Loucy (cell line): ENCODE measurements around the gene ZNF593.

Experiments used
- CTCF ChIP-seq: fragments of 200-600 bp; sonication (generic); conservative IDR thresholded peaks from 2 replicates; pipeline ENCODE4 v1.5.1; 2014; ENCODE audit warnings: mild to moderate bottlenecking, antibody characterized with exemption, low read length
- EZH2phosphoT487 ChIP-seq: fragments of 200-600 bp; IDR thresholded peaks from 2 replicates; pipeline ENCODE4 v1.6.1; 2018; ENCODE audit warnings: antibody characterized with exemption, mild to moderate bottlenecking, moderate library complexity, borderline replicate concordance

- TF ChIP-seq CTCF (no peak), EZH2phosphoT487 (no peak)
Measured at GRCh38 chr1:26132128-26132833, 37.4 kb upstream of the ZNF593 start.
